HG03558 (cell line): ENCODE data around the gene BMP15.

ENCODE experiments used
- ATAC-seq: cut with Tn5 transposase; IDR thresholded peaks from one replicate; pipeline ENCODE4 v1.9.1; 2021; ENCODE audit warnings: moderate number of reproducible peaks; ENCODE audit not compliant: unreplicated experiment; ENCODE audit errors: extremely low read depth

The BMP15 gene

GRCh38 chrX:50910685-50911176, at the start of gene BMP15:
BMP15 (plus strand) TSS chrX:50910735; CDS start chrX:50910784, 49 bp downstream.
- no peak for ATAC-seq

GRCh38 chrX:50863471-50863870, 47.1 kb upstream of the BMP15 start:
- no peak for ATAC-seq

GRCh38 chrX:50865311-50865710, 45.2 kb upstream of the BMP15 start:
- ATAC-seq, result no peak

- ATAC-seq, result no peak
Observed at GRCh38 chrX:50871922-50872453, 38.5 kb upstream of the BMP15 start.

GRCh38 chrX:50874876-50875275, 35.7 kb upstream of the BMP15 start:
- no peak for ATAC-seq

- ATAC-seq, result no peak
Observed at GRCh38 chrX:50876551-50876950, 34.0 kb upstream of the BMP15 start.

GRCh38 chrX:50877310-50877709, 33.2 kb upstream of the BMP15 start:
- no peak for ATAC-seq

- no peak for ATAC-seq
Observed at GRCh38 chrX:50881028-50881427, 29.5 kb upstream of the BMP15 start.

- no peak for ATAC-seq
Observed at GRCh38 chrX:50888884-50889283, 21.7 kb upstream of the BMP15 start.

GRCh38 chrX:50889582-50889981, 21.0 kb upstream of the BMP15 start:
- ATAC-seq, result no peak

- ATAC-seq, result no peak
Observed at GRCh38 chrX:50893047-50893446, 17.5 kb upstream of the BMP15 start.

GRCh38 chrX:50893466-50893865, 17.1 kb upstream of the BMP15 start:
- no peak for ATAC-seq

- ATAC-seq, result no peak
Observed at GRCh38 chrX:50905334-50905733, 5.2 kb upstream of the BMP15 start.

GRCh38 chrX:50913520-50913919, 3.0 kb downstream of the BMP15 start:
- no peak for ATAC-seq

GRCh38 chrX:50920132-50920531, 9.6 kb downstream of the BMP15 start:
- no peak for ATAC-seq

GRCh38 chrX:50927127-50927526, 16.6 kb downstream of the BMP15 start:
- ATAC-seq, result no peak

- ATAC-seq, result no peak
Observed at GRCh38 chrX:50941638-50942037, 31.1 kb downstream of the BMP15 start.

- ATAC-seq, result no peak
Observed at GRCh38 chrX:50942471-50942870, 31.9 kb downstream of the BMP15 start.

- no peak for ATAC-seq
Observed at GRCh38 chrX:50952406-50952805, 41.9 kb downstream of the BMP15 start.

GRCh38 chrX:50953832-50954231, 43.3 kb downstream of the BMP15 start:
- no peak for ATAC-seq

GRCh38 chrX:50962156-50962555, 51.6 kb downstream of the BMP15 start:
- no peak for ATAC-seq

- ATAC-seq, result no peak
Observed at GRCh38 chrX:50963842-50964241, 53.3 kb downstream of the BMP15 start.
